ENCODE measurements around the gene MRTFA.

- TF ChIP-seq POLR2A (IDR thresholded peaks at IDR 0.05; ENCODE audit: low read depth, low read length): no peak
- no peak for TF ChIP-seq POLR2AphosphoS5 (IDR thresholded peaks at IDR 0.05; ENCODE audit: low read depth, low read length)
Measured at GRCh38 chr22:40491990-40492631, 144.4 kb downstream of the MRTFA start.
